ENCODE results near the gene GALR2. TPM values are rescaled to one million over a fixed set of nuclear protein-coding genes. Genes with fewer than 3 reads are reported as not detected.

The GALR2 gene
- total and polyA plus RNA-seq, 10 of the 15 experiments (the other 5 are each of a cell fraction or from before 2014, with no cell fraction given) = 0.06 to 1.2 (median 0.22) TPM; not detected in 5

DNA sequence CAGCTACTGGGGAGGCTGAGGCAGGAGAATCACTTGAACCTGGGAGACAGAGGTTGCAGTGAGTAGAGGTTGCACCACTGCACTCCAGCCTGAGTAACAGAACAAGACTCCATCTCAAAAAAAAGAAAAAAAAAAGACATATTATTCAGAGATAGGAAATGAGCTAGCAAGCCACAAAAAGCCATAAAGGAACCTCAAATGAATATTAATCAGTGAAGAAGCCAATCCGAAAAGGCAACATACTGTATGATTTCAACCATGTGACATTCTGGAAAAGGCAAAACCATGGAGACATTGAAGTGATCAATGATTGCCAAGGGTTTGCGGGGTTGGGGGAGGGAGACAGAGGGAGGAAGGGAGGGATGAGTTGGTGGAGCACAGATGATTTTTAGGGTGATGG lies 37.4 kb downstream of the GALR2 start:
- ChIA-PET RAD21 (ENCODE audit: unreplicated experiment) (interaction anchor here (1.5 kb wide), 1 partner anchor 168 kb away, joined by 3 read pairs; no protein-coding TSS in a partner anchor), CTCF (interaction anchor here (1.4 to 18.3 kb wide), 3 partner anchors 8 to 168 kb away, joined by 4 to 316 read pairs (median 4); no protein-coding TSS in a partner anchor), POLR2A (interaction anchor here (0.5 kb wide), 2 partner anchors 108 to 147 kb away, joined by 3 to 8 read pairs; no protein-coding TSS in a partner anchor), SMC1A (ENCODE audit: uncharacterized antibody, unreplicated experiment) (no interaction called here)
- no peaks in the 10 kb centered on the region for H3K9me3 ChIP-seq (replicated peaks; ENCODE audit: control insufficient read depth, insufficient read depth, low read length)
- no peaks in the 10 kb centered on the region for H4K20me1 ChIP-seq (ENCODE audit: control insufficient read depth, insufficient read depth)
- H3K9ac ChIP-seq (ENCODE audit: control insufficient read depth, insufficient read depth, low read length) = no peak overlapping the region
- H3K27ac ChIP-seq (ENCODE audit: control insufficient read depth, insufficient read depth) = no peak overlapping the region
- DNase-seq (ENCODE audit: low read depth, low spot score) = no peak
- no peak overlapping the region for H2AFZ ChIP-seq (ENCODE audit: control insufficient read depth, low read depth, low read length)
- H3K4me2 ChIP-seq (ENCODE audit: control insufficient read depth, insufficient read depth) = no peak overlapping the region
- intact Hi-C loops (cut with micrococcal nuclease; ENCODE audit: unreplicated experiment) (no loop called here), in situ Hi-C loops (cut with MboI) (no loop called here)
- no peak for ATAC-seq
- no peaks in the 10 kb centered on the region for H3K79me2 ChIP-seq (ENCODE audit: control insufficient read depth, insufficient read depth, low read length)
- H3K27me3 ChIP-seq (replicated peaks in 1 of 2; ENCODE audit: control insufficient read depth in 2 of 2, insufficient read depth in 2 of 2, low read length in 1 of 2) = no peaks in the 10 kb centered on the region
- no TSS peak for BruUV-seq (replicated peaks)
- no peaks in the 10 kb centered on the region for H3K4me1 ChIP-seq (ENCODE audit: control insufficient read depth, insufficient read depth, low read length)
- no peak for TF ChIP-seq MYC (IDR thresholded peaks at IDR 0.05; ENCODE audit: insufficient read depth, insufficient read length, insufficient replicate concordance, low read length, severe bottlenecking)
- no peak for TF ChIP-seq WRNIP1 (IDR thresholded peaks at IDR 0.05; ENCODE audit: borderline replicate concordance, low read depth, low read length)
- no peak for TF ChIP-seq IKZF1 (conservative IDR thresholded peaks at IDR 0.05)
- 45% methylated on average over 2 of the region's 2 CpGs for WGBS (ENCODE audit: insufficient coverage, insufficient replicate concordance, low lambda C conversion rate, missing lambda C conversion rate)
- FAIRE-seq = no peak
- H3K36me3 ChIP-seq (ENCODE audit: control insufficient read depth in 2 of 2, insufficient read depth in 2 of 2, low read length in 1 of 2) = no peaks in the 10 kb centered on the region
- no peak overlapping the region for H3K4me3 ChIP-seq

DNA sequence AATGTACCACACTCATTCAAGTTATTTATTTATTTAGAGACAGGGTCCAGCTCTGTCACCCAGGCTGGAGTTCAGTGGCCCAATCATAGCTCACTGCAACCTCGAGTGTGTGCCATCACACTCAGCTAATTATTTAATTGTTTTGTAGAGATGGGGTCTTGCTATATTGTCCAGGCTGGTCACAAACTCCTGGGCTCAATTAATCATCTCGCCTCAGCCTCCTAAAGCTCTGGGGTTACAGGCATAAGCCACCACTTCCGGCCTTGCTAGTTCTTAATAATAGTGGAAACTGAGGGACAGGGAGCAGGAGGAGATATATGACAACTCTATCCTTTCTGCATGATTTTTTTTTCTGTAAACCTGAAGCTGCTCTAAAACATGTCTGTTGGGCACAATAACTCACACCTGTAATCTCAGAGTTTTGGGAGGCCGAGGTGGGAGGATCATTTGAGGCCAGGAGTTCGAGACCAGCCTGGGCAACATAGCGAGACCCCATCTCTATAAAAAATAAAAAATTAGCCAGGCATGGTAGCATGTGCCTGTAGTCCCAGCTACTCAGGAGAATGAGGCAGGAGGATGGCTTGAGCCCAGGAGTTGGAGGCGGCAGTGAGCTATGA lies 40.7 kb downstream of the GALR2 start:
- no peaks in the 10 kb centered on the region for H3K9me3 ChIP-seq (replicated peaks; ENCODE audit: control insufficient read depth, insufficient read depth, low read length)
- 66% methylated on average over 7 of the region's 7 CpGs for WGBS (ENCODE audit: insufficient coverage, insufficient replicate concordance, low lambda C conversion rate, missing lambda C conversion rate)
- POLR2A ChIA-PET = no interaction called here
- H3K27me3 ChIP-seq (replicated peaks in 1 of 2; ENCODE audit: control insufficient read depth in 2 of 2, insufficient read depth in 2 of 2, low read length in 1 of 2) = no peaks in the 10 kb centered on the region
- no TSS peak for BruUV-seq (replicated peaks)
- no peak for FAIRE-seq
- DNase-seq (ENCODE audit: low read depth, low spot score) = no peak
- H2AFZ ChIP-seq (ENCODE audit: control insufficient read depth, low read depth, low read length) = no peak overlapping the region
- H3K79me2 ChIP-seq (ENCODE audit: control insufficient read depth, insufficient read depth, low read length) = no peaks in the 10 kb centered on the region
- no peaks in the 10 kb centered on the region for H4K20me1 ChIP-seq (ENCODE audit: control insufficient read depth, insufficient read depth)
- no peak for ATAC-seq
- intact Hi-C loops (cut with micrococcal nuclease; ENCODE audit: unreplicated experiment) = no loop called here
- in situ Hi-C loops (cut with MboI) = no loop called here
- no peak overlapping the region for H3K27ac ChIP-seq (ENCODE audit: control insufficient read depth, insufficient read depth)
- H3K36me3 ChIP-seq (ENCODE audit: control insufficient read depth in 2 of 2, insufficient read depth in 2 of 2, low read length in 1 of 2) = no peaks in the 10 kb centered on the region
- no peak overlapping the region for H3K4me3 ChIP-seq
- SMC1A ChIA-PET (ENCODE audit: uncharacterized antibody, unreplicated experiment) = interaction anchor here (1.0 to 2.0 kb wide), 2 partner anchors 68 to 165 kb away, joined by 3 to 13 read pairs; no protein-coding TSS in a partner anchor
- H3K4me1 ChIP-seq (ENCODE audit: control insufficient read depth, insufficient read depth, low read length) = no peaks in the 10 kb centered on the region
- H3K9ac ChIP-seq (ENCODE audit: control insufficient read depth, insufficient read depth, low read length) = no peak overlapping the region
- TF ChIP-seq NBN (IDR thresholded peaks at IDR 0.05) (no peak), SP1 (IDR thresholded peaks at IDR 0.05; ENCODE audit: low read depth, low read length) (no peak), STAT1 (conservative IDR thresholded peaks at IDR 0.05) (no peak), BACH1 (IDR thresholded peaks at IDR 0.05; ENCODE audit: borderline replicate concordance) (no peak), FOXM1 (IDR thresholded peaks at IDR 0.05; ENCODE audit: low read depth, low read length) (no peak), BCL11A (IDR thresholded peaks at IDR 0.05; ENCODE audit: low read depth, low read length) (no peak), NR2F1 (conservative IDR thresholded peaks at IDR 0.05) (no peak), MYC (IDR thresholded peaks at IDR 0.05; ENCODE audit: insufficient read depth, insufficient read length, insufficient replicate concordance, low read length, severe bottlenecking) (no peak)
- TF ChIP-seq, protein P1, sequence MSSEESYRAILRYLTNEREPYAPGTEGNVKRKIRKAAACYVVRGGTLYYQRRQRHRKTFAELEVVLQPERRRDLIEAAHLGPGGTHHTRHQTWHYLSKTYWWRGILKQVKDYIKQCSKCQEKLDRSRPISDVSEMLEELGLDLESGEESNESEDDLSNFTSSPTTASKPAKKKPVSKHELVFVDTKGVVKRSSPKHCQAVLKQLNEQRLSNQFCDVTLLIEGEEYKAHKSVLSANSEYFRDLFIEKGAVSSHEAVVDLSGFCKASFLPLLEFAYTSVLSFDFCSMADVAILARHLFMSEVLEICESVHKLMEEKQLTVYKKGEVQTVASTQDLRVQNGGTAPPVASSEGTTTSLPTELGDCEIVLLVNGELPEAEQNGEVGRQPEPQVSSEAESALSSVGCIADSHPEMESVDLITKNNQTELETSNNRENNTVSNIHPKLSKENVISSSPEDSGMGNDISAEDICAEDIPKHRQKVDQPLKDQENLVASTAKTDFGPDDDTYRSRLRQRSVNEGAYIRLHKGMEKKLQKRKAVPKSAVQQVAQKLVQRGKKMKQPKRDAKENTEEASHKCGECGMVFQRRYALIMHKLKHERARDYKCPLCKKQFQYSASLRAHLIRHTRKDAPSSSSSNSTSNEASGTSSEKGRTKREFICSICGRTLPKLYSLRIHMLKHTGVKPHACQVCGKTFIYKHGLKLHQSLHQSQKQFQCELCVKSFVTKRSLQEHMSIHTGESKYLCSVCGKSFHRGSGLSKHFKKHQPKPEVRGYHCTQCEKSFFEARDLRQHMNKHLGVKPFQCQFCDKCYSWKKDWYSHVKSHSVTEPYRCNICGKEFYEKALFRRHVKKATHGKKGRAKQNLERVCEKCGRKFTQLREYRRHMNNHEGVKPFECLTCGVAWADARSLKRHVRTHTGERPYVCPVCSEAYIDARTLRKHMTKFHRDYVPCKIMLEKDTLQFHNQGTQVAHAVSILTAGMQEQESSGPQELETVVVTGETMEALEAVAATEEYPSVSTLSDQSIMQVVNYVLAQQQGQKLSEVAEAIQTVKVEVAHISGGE (CRISPR knock-in tag; IDR thresholded peaks at IDR 0.05) = no peak
- no peak overlapping the region for H3K4me2 ChIP-seq (ENCODE audit: control insufficient read depth, insufficient read depth)
- CTCF ChIA-PET = interaction anchor here (1.1 to 18.3 kb wide), 5 partner anchors 64 to 283 kb away, joined by 3 to 316 read pairs (median 4); no protein-coding TSS in a partner anchor
- RAD21 ChIA-PET (ENCODE audit: unreplicated experiment) = interaction anchor here (1.0 to 9.9 kb wide), 3 partner anchors 165 to 283 kb away, joined by 3 to 149 read pairs (median 4); no protein-coding TSS in a partner anchor

Measured in GM12878 (cell line).